ENCODE results near the gene MRPL57. TPM values are rescaled to one million over a fixed set of nuclear protein-coding genes. Genes with fewer than 3 reads are reported as not detected.
"Not testable (repeated sequence)": the region's sequence is repeated elsewhere in the genome, so short reads cannot be mapped to it uniquely, and the experiment has no call there.

The MRPL57 gene
- polyA plus RNA-seq, 1 experiment = 12.0 TPM

DNA sequence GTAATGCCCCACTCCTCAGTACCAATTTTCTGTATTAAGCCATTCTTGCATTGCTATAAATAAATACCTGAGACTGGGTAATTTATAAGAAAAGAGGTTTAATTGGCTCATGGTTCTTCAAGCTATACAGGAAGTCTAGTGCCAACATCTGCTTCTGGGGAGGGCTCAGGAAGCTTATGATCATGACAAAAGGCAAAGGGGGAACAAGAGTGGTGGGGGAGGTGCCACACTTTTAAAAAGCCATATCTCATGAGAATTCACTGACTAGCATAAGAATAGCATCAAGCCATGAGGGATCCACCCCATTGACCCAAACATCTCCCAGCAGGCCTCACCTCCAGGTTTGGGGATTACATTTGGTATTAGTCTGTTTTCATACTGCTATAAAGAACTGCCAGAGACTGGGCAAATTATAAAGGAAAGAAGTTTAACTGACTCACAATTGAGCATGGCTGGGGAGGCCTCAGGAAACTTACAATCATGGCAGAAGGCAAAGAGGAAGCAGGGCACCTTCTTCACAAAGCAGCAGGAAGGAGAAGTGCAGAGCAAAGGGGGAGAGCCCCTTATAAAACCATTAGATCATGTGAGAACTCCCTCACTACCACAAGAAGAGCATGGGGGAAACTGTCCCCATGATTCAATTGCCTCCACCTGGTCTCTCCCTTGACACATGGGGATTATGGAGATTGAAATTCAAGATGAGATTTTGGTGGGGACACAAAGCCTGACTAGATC, 25.2 kb downstream of the MRPL57 start:
- DNase-seq (ENCODE audit: low read depth); CTCF ChIA-PET; H3K36me3 ChIP-seq (ENCODE audit: control insufficient read depth, insufficient read depth, low read length); POLR2A ChIA-PET; H3K27me3 ChIP-seq (ENCODE audit: control insufficient read depth, insufficient read depth, low read length); H3K4me3 ChIP-seq (ENCODE audit: low read depth, low read length): not testable (repeated sequence)

DNA sequence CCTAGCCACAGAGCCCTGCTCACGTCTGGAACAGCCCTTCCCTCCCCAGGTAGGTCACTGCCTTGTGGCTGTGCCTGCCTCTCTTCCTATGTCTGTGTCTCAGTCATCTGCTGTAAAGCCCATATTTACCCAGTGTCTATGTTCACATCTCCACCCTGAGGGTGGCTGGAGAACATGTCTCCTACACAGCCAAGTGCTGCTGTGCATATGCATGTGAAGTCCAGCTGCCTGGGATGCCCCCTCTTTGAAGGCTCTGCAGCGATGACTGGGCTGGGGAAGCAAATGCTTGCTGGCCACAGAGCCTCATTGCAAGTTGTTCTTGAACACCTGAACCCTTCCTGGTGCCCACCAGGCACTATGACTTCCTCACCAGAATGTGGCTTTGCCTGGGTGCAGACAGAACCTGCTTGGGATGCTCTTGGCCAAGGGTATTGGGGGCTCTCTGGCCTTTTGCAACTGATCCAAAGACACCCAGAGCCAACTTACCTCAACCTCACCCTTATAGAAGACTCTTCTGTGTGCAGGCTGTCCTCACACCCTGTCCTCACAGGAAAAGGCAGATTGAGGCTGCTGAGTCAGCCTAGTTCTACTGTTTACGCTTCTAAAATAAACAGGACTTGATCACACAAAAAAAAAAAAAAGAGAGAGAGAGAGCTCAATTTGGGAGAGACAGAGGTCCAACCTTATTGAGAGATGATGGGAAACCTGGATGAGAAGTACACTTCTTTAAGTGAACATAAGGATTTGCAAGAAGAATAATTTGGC, 26.5 kb downstream of the MRPL57 start:
- POLR2A ChIA-PET = no interaction called here
- CTCF ChIA-PET = no interaction called here
- Histone ChIP-seq H3K27me3 (ENCODE audit: control insufficient read depth, insufficient read depth, low read length) (no peaks in the 10 kb centered on the region), H3K4me3 (ENCODE audit: low read depth, low read length) (no peak overlapping the region), H3K36me3 (ENCODE audit: control insufficient read depth, insufficient read depth, low read length) (no peaks in the 10 kb centered on the region)
- no peak for DNase-seq (ENCODE audit: low read depth)
- TF ChIP-seq, protein P1, sequence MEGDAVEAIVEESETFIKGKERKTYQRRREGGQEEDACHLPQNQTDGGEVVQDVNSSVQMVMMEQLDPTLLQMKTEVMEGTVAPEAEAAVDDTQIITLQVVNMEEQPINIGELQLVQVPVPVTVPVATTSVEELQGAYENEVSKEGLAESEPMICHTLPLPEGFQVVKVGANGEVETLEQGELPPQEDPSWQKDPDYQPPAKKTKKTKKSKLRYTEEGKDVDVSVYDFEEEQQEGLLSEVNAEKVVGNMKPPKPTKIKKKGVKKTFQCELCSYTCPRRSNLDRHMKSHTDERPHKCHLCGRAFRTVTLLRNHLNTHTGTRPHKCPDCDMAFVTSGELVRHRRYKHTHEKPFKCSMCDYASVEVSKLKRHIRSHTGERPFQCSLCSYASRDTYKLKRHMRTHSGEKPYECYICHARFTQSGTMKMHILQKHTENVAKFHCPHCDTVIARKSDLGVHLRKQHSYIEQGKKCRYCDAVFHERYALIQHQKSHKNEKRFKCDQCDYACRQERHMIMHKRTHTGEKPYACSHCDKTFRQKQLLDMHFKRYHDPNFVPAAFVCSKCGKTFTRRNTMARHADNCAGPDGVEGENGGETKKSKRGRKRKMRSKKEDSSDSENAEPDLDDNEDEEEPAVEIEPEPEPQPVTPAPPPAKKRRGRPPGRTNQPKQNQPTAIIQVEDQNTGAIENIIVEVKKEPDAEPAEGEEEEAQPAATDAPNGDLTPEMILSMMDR (IDR thresholded peaks at IDR 0.05; ENCODE audit: insufficient read depth, low read depth, low read length) = no peak

DNA sequence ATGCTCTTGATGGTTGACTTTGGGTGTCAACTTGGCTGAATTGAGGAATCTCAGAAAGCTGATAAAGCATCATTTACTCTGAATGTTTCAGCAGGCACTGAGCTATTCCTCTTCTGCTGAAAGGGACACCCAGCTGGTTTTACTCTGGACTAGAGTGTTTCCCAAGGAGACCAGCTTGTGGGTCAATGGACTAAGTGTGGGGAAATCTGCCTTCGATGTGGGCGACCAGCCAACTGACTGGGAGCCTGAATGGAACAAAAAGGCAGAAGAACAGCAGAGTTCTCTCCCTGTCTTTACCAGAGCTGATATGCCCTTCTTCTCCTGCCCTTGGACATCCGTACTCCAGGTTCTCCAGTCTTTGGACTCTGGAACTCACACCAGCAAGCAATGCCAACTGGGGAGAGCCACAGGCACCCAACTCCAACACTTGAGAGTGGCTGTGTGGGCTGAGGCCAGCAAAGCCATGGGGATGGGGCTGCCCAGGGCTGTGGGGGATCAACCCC, 32.2 kb downstream of the MRPL57 start:
- Histone ChIP-seq H3K4me3 (ENCODE audit: low read depth, low read length) (no peak overlapping the region), H3K36me3 (ENCODE audit: control insufficient read depth, insufficient read depth, low read length) (no peaks in the 10 kb centered on the region), H3K27me3 (ENCODE audit: control insufficient read depth, insufficient read depth, low read length) (peaks cover 3% of the 10 kb centered on the region; the same call in 1 of the 2 replicates)
- ChIA-PET CTCF (interaction anchor here (0.6 kb wide), 1 partner anchor 9 kb away, joined by 3 read pairs; no protein-coding TSS in a partner anchor), POLR2A (no interaction called here)
- DNase-seq (ENCODE audit: low read depth) = no peak
- TF ChIP-seq, protein P1 (IDR thresholded peaks at IDR 0.05; ENCODE audit: insufficient read depth, low read depth, low read length) = no peak

DNA sequence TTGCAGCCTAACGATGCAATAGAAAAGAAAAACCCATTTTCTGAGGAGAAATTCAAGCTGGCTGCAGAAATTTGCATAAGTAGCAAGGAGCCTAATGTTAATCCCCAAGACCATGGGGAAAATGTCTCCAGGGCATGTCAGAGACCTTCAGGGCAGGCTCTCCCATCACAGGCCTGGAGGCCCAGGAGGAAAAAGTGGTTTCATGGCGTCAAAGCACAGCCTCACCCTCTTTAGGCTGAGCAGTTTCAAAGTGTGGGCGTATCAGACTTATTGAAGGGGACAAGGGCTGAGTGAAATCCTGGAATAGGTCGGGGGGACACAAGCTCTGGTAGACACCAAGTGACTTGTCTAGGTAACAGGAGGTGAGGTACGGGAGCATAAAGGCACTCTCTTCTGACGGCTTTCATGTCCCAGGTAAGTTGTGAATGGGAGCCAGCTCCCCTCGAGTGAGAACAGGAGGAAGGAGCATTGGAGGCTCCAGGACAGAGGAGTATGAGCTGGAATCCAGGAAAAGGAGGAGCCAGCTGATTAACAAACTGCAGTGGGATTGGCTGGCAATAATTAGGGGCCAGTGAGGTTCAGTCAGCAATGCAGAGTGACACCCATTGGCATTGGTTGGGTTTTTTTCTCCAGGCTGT, 35.8 kb downstream of the MRPL57 start:
- Histone ChIP-seq H3K36me3 (ENCODE audit: control insufficient read depth, insufficient read depth, low read length) (no peaks in the 10 kb centered on the region), H3K4me3 (ENCODE audit: low read depth, low read length) (no peak overlapping the region), H3K27me3 (ENCODE audit: control insufficient read depth, insufficient read depth, low read length) (peaks cover 3% of the 10 kb centered on the region; the same call in 1 of the 2 replicates)
- ChIA-PET CTCF (interaction anchor here (0.6 kb wide), 1 partner anchor 32 kb away, joined by 3 read pairs; no protein-coding TSS in a partner anchor), POLR2A (no interaction called here)
- no peak for DNase-seq (ENCODE audit: low read depth)
- TF ChIP-seq, protein P1 (IDR thresholded peaks at IDR 0.05; ENCODE audit: insufficient read depth, low read depth, low read length) = no peak

DNA sequence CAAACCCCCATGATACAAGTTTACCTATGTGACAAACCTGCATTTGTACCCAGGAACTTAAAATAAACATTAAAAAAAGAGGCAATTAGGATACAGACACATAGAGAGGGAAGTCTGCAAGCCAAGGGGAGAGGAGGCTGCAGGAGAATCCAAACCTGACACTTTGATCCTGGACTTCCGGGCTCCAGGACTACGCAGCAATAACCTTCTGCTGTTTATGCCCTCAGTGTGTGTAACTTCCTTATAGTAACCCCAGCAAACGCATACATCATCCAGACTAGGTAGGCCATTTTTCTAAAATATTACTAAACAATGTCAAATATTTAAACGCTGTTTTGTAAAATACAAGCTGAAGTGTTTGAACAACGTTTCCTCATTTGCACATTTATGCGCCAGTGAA, 39.0 kb downstream of the MRPL57 start:
- POLR2A ChIA-PET; H3K36me3 ChIP-seq (ENCODE audit: control insufficient read depth, insufficient read depth, low read length); CTCF ChIA-PET: not testable (repeated sequence)

DNA sequence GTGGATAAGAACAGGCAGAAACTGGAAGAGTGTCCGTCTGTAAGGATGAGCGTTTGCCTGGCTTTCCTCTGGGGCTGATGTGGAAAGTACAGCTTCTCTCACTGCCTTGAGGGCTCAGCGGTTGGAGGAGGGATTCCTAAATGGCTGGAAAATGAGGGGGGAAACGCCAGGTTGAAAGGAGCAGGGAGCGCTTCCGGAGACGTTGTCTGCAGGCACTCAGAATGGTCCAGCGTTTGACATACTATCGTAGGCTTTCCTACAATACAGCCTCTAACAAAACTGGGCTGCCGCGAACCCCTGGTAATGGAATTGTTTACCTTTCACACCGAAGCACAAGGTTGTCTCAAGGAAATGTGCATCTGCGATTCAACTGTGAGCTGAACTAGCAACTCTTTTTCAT, 39.9 kb downstream of the MRPL57 start:
- H3K36me3 ChIP-seq (ENCODE audit: control insufficient read depth, insufficient read depth, low read length) = no peaks in the 10 kb centered on the region
- H3K27me3 ChIP-seq (ENCODE audit: control insufficient read depth, insufficient read depth, low read length) = peaks cover 2% of the 10 kb centered on the region; the same call in 1 of the 2 replicates
- TF ChIP-seq, protein P1 (IDR thresholded peaks at IDR 0.05; ENCODE audit: insufficient read depth, low read depth, low read length) = no peak
- DNase-seq (ENCODE audit: low read depth) = no peak
- ChIA-PET POLR2A (no interaction called here), CTCF (no interaction called here)
- H3K4me3 ChIP-seq (ENCODE audit: low read depth, low read length) = no peak overlapping the region

More for the DNA sequence above, 39.0 kb downstream of the MRPL57 start:
- H3K27me3 ChIP-seq (ENCODE audit: control insufficient read depth, insufficient read depth, low read length); H3K4me3 ChIP-seq (ENCODE audit: low read depth, low read length); DNase-seq (ENCODE audit: low read depth): not testable (repeated sequence)

Measured in BJ (cell line).